CMK (cell line): ENCODE measurements around the gene SPAG16.
"Not testable (repeated sequence)": the region's sequence is repeated elsewhere in the genome, so short reads cannot be mapped to it uniquely, and the experiment has no call there.

Experiments
- DNase-seq: peaks from one replicate; pipeline ENCODE4 v3.0.0-alpha.2; 2010; ENCODE audit warnings: low read depth

SPAG16 gene

GRCh38 chr2:213834746-213835145, 550.5 kb downstream of the SPAG16 start:
- no peak for DNase-seq

- DNase-seq = no peak
These were observed 562.6 kb downstream of the SPAG16 start for GRCh38 chr2:213846856-213847255.

- DNase-seq = no peak
These were observed 563.1 kb downstream of the SPAG16 start for GRCh38 chr2:213847316-213847715.

GRCh38 chr2:213848631-213849030, 564.4 kb downstream of the SPAG16 start:
- DNase-seq = no peak

- DNase-seq = no peak
These were observed 577.4 kb downstream of the SPAG16 start for GRCh38 chr2:213861638-213862037.

- DNase-seq = no peak
These were observed 578.3 kb downstream of the SPAG16 start for GRCh38 chr2:213862407-213863076.

GRCh38 chr2:213863541-213863940, 579.3 kb downstream of the SPAG16 start:
- no peak for DNase-seq

GRCh38 chr2:213868526-213868925, 584.3 kb downstream of the SPAG16 start:
- no peak for DNase-seq

GRCh38 chr2:213885485-213885884, 601.2 kb downstream of the SPAG16 start:
- no peak for DNase-seq

- DNase-seq = no peak
These were observed 630.2 kb downstream of the SPAG16 start for GRCh38 chr2:213914510-213914909.

GRCh38 chr2:213920014-213920413, 635.8 kb downstream of the SPAG16 start:
- DNase-seq = no peak

- DNase-seq = no peak
These were observed 639.3 kb downstream of the SPAG16 start for GRCh38 chr2:213923543-213923942.

GRCh38 chr2:213934560-213934959, 650.3 kb downstream of the SPAG16 start:
- DNase-seq = no peak

- no peak for DNase-seq
These were observed 673.8 kb downstream of the SPAG16 start for GRCh38 chr2:213958086-213958485.

- DNase-seq = no peak
These were observed 675.3 kb downstream of the SPAG16 start for GRCh38 chr2:213959589-213959988.

- DNase-seq = no peak
These were observed 687.3 kb downstream of the SPAG16 start for GRCh38 chr2:213971536-213971935.

GRCh38 chr2:213980883-213981282, 696.6 kb downstream of the SPAG16 start:
- no peak for DNase-seq

GRCh38 chr2:213989207-213989606, 704.9 kb downstream of the SPAG16 start:
- DNase-seq = no peak

- DNase-seq = no peak
These were observed 707.3 kb downstream of the SPAG16 start for GRCh38 chr2:213991453-213992108.

- DNase-seq = no peak
These were observed 711.3 kb downstream of the SPAG16 start for GRCh38 chr2:213995400-213996105.

- not testable (repeated sequence) for DNase-seq
These were observed 714.7 kb downstream of the SPAG16 start for GRCh38 chr2:213998976-213999375.

GRCh38 chr2:214004463-214004862, 720.2 kb downstream of the SPAG16 start:
- no peak for DNase-seq

- no peak for DNase-seq
These were observed 721.1 kb downstream of the SPAG16 start for GRCh38 chr2:214005337-214005736.
